ENCODE measurements around the gene PAOX.
"Not testable (repeated sequence)": the region's sequence is repeated elsewhere in the genome, so short reads cannot be mapped to it uniquely, and the experiment has no call there.

PAOX gene

GRCh38 chr10:133411523-133412380 lies 32.7 kb downstream of the PAOX start:
- DNase-seq, result no peak

DNA sequence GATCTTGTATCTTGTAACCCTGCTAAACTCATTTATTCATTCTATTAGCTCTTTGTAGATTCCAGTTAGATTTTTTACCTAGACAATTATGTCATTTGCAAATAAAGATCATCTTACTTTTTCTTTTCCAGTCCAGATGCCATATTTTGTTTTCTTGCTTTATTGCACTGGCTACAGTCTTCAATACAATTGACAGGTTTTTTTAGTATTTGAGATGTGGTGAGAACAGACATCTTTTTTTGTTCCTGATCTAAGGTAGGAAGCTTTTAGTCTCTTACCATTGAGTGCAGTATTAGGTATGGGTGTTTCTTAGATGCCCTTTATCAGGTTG lies 33.3 kb downstream of the PAOX start:
- DNase-seq, result no peak

GRCh38 chr10:133414401-133414800 lies 35.3 kb downstream of the PAOX start:
- not testable (repeated sequence) for DNase-seq

DNA sequence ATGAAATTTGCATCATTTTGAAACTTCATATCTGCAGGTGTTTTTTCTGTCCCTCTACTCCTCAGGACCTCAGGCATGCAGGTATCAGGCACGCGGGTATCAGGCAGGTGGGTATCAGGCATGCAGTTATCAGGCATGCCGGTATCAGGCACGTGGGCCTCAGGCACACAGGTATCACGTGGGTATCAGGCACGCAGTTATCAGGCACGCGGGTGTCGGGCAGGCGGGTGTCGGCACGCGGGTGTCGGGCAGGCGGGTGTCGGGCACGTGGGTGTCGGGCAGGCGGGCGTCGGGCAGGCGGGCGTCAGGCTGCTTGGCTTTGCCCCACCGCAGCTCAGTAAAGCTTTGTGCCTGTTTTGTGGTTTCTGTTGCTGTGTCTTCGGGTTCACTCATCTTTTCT lies 36.7 kb downstream of the PAOX start:
- DNase-seq, result no peak

DNA sequence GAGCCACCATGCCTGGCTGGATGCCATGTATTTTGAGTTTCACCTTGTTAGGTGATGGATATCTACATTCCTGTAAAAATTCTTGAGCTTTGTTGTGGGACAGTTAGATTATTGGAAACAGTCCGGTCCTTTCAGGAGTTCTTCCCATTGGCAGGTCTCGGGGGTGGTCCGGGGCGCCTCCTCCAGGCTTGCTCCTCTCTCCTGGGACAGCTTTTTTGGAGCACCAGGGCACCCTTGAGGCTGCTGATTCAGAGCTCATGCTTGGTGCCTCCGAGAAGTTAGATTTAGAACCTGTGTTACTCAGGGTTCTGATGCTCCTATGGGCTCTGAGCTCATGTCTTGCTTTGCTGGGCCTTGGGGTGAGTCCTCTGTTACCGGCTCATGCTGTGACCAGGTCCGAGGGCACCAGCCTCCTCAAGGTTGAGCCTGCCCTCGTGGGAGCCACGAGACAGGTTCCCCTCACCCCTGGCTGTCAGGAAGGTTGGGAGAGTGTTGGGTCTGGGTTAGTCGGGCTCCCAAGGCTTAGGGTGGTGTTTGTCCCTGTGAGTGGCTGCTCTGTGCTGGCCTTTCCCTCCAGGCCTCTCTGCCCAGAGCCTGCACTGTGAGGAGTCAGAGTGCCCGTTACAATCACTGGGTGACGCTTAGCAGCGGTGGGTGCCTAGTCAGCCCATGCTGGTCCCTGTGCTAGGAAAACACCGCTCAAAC lies 39.4 kb downstream of the PAOX start:
- DNase-seq, result no peak

GRCh38 chr10:133419211-133419950 lies 40.3 kb downstream of the PAOX start:
- no peak for DNase-seq

DNA sequence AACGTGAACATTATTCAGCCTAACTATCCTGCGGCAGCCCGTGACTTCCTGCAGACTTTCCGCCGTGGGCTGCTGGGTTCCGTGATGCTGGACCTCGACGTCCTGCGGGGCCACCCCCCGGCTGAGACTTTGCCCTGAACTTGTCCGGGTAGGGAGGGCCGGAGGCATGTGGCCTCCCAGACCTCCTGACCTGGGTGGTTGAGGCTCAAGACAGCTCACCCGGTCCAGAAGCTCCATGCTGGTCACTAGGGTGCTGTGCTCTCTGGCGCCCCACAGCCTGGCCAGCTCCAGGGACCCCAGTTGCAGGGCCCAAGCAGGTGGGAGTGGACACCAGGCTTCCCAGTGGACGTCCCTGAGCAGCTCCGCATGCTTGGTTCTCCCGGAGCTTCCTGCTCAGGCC lies 41.0 kb downstream of the PAOX start:
- DNase-seq, result no peak

GRCh38 chr10:133420579-133420978 lies 41.5 kb downstream of the PAOX start:
- DNase-seq, result no peak

DNA sequence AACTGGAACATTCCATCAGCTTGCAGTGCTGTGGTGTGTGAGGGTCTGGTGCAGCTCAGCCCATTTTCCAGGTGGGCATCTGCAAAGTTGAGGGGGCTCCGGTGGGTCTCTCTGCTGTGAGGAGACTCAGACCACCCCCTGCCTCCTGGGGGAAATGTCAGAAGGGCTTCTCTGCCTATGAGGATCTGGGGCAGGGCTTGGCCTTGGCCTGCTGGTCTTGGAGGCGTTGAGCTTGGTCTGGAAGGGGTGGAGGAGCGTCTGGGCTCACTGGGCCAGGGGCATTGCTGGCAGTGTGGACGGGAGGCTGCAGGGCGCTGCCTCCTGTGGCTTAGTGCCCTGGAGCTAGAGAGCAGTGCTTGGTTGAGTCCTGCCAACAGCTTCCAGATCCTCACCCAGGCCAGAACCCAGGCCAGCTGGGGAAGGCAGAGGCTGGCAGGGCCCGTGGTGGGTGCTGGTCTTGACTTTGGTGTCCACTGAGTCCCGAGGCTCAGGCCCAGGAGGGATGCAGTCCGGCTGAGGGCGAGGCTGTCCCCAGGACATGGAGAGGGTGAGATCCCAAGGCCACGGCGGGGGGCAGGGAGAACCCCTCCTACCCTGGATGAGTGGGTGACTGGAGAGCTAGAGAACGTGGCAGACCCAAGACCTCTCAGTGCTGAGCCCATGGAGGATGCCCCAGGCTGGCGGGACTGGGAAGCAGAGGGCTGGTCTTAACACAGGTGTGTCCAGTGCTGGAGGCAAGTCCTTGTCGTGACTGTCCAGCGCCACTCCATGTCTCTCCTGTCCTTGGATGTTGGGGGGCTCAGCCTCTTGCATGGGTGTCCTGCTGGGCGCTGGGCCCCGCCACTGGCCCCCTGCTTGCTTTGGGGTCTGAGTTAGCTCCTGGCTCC lies 42.5 kb downstream of the PAOX start:
- no peak for DNase-seq

DNA sequence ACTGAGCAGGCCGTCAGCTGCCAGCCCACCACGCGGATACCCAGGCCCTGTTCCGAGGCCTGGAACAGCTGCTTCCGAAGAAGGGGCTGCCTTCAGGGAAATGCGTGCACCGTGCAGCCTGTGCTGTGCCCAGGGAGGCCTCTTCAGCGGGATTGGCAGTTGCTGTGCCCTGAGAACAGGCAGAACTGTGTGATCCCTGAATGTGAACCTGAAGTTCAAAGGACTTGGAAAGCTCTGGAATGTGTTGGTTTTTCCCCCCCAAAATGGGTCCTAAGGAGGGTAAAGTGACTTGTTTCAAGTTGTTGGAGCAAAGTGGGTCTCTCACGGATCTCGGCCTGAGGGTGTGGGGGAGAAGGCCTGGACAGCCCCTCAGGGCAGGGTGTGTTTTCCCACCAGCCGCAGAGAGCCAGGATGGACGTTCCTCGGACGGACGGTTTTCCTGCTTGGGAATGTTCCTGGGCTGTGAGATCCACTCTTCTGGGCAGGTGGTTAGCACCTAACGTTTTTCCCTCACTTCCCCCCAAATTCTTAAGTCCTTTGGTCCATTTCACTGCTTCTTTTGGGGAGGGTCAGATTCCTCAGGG lies 43.3 kb downstream of the PAOX start:
- DNase-seq, result no peak

DNA sequence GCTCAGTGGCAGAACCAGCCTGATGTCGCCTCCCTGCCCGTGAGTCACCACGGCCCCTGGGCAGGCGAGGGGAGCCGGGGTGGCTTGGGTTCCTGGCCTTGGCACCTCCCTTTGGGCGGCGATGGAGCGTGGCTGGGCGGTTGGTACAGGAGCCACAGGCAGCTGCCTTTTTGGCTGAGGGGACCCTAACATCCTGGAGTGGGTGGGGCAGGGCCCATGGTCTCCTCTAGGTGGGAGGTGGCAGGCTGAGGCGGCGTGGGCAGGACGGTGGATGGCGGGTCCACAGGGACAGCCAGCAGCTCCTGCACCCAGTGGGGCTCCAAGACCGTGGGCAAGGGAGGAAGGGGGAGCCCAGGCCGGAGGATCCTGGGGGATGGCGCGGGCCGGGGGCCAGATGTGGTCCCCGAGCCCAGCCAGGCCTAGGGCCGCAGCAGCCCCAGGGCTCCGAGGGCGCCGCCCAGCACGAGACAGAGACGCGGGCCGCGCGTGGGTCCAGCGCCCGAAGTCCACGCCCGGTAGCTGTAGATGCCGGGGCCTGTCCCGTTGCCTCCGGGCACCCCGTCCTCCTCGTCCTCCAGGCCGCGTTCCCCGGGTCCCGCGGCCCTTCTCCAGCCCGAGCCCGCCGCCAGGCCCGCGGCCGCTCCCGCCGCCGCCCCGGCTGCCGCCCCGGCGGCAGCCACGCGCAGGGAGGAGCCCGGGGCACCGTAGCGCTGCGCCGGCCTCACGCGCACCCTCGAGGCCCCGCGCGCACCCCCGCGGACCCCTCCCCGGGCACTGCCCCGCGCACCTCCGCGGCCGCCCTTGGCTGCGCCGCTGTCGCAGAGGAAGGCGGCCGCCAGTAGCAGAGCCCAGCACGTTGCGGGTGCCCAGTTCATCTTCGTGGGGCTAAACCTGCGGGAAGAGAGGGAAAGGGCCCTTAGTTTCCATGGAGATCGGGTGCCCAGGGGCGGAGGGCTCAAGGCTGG lies 44.0 kb downstream of the PAOX start:
- DNase-seq, result no peak

DNA sequence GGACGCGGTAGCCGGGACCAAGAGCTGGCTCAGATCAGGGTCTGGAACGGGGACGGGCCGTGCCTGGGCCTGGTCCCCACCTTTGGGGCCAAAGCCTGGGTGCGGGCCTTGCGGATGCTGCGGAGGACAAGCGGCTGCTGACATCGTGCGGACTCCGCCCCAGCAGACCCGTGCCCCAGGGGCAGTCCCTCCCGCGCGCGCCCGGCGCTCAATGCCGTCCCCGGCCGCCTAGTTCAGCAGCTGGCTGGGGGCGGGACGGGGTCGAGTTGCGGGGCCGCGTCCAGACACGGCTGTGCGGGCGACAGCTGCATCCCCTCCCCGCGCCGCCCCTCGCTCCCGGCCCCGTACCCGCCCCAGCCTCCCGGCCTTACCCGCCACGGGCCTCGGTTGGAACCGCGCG lies 45.0 kb downstream of the PAOX start:
- not testable (repeated sequence) for DNase-seq

DNA sequence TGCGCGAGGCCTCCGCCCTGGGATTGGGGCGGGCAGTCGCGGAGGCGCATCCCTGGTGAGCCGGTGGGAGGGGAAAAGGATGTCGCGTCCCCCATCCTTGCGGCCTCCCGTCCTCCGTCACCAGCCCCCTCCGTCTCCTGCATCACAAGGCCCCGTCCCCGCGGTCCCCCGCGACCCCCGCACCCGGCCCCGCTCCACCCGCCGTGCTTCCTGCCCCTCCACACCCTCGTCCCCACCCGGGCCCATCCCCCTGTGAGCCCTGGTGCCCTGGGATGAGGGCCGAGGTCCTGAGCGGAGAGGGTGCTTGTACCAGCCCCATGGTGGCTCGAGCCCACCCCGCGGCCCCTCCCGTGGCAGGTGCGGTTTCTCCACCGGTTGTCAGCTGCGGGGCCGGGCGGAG lies 45.5 kb downstream of the PAOX start, which contains the start of gene SPRN:
Gene SPRN, minus strand, starts transcription at position 25 of the 400 bp plus-strand sequence. CDS start 944 bp downstream, outside the sequence.
- DNase-seq, result not testable (repeated sequence)

GRCh38 chr10:133429571-133429970 lies 50.5 kb downstream of the PAOX start:
- DNase-seq, result not testable (repeated sequence)

- DNase-seq, result not testable (repeated sequence)
Measured at GRCh38 chr10:133431888-133432613, 53.0 kb downstream of the PAOX start.

GRCh38 chr10:133432789-133433188 lies 53.7 kb downstream of the PAOX start:
- DNase-seq, result not testable (repeated sequence)

- peak in 1 of 2 donors; percentile 56 for DNase-seq
Measured at GRCh38 chr10:133438711-133439273, 59.7 kb downstream of the PAOX start.

DNA sequence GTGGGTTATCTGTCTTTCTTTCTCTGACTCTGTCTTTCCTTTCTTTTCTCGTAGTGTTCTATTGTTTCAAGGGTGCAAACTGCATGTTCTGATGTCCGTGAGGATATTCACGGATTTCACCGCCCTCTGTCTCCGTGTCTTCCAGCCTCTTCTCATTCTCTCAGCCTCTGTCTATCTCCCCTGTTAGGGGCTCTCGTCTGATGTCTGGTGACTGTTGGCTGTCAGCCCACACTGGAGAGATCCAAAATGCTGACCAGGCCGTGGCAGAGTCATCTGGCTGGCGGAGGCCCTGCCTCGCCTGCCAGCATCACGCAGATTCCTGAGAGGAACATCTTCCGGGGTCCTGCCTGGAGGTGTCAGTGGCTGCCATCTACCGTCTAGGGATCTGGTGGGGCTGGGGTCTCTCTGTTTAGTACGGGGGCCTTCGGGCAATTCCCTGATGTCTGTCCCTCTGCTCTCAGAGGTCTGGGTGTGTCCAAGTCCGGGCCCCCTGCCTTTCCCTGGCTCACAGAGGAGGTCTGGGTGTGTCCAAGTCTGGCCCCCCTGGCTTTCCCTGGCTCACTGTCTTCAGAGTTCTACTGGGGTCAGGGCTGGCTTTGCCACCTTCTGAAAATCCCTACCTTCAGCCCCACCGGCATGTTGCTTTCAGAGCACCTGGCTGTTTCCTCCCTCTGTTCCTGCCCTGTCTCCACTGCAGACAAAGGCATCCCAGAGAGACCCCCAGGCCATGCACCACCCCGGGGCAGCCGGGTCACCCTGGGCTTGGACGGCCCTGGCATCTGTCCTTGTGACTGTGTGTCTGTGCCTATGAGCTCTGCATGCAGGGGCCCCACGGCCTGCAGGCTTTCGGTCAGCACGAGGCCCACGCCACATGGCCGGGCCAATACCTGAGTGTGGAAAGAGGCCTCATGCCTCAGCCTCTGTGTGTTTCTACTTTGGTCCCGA lies 60.7 kb downstream of the PAOX start:
- no peak for DNase-seq

All from CD4-positive, alpha-beta T cell treated with Interleukin-4 for 1 hour (primary cell).